ENCODE measurements around the gene RANBP3.

RANBP3 gene

GRCh38 chr19:5936292-5936592, 41.7 kb downstream of the RANBP3 start:
- no peaks in the 10 kb centered on the region for H3K79me2 ChIP-seq (ENCODE audit: insufficient read depth, low read length)
- H3K4me1 ChIP-seq (ENCODE audit: insufficient read depth, low read length, severe bottlenecking): no peaks in the 10 kb centered on the region
- H4K20me1 ChIP-seq (ENCODE audit: insufficient read depth, low read length): no peaks in the 10 kb centered on the region
- no peak overlapping the region for H2AFZ ChIP-seq (ENCODE audit: low read length)
- TF ChIP-seq CTCF (IDR thresholded peaks at IDR 0.05; ENCODE audit: low read length) (no peak), EZH2 (IDR thresholded peaks at IDR 0.05; ENCODE audit: borderline replicate concordance, low read length) (no peak)
- H3K9ac ChIP-seq (ENCODE audit: low read length): no peak overlapping the region
- H3K4me2 ChIP-seq (ENCODE audit: low read length): no peak overlapping the region
- no peaks in the 10 kb centered on the region for H3K27me3 ChIP-seq (ENCODE audit: insufficient read depth, low read length)
- H3K9me2 ChIP-seq (ENCODE audit: low read depth, low read length): no peaks in the 10 kb centered on the region
- no peak overlapping the region for H3K4me3 ChIP-seq (ENCODE audit: low read depth, low read length, poor library complexity, severe bottlenecking)
- H3K27ac ChIP-seq (ENCODE audit: low read depth, low read length, poor library complexity, severe bottlenecking): no peak overlapping the region
- peaks cover 77% of the 10 kb centered on the region for H3K36me3 ChIP-seq (ENCODE audit: insufficient read depth, low read length)
- H3K9me3 ChIP-seq (ENCODE audit: low read length): no peaks in the 10 kb centered on the region
- H3F3A ChIP-seq (ENCODE audit: insufficient read depth, low read length): no peaks in the 10 kb centered on the region

- Histone ChIP-seq H3K9ac (ENCODE audit: low read length) (no peak overlapping the region), H3K9me3 (ENCODE audit: low read length) (no peaks in the 10 kb centered on the region), H3K4me3 (ENCODE audit: low read depth, low read length, poor library complexity, severe bottlenecking) (no peak overlapping the region), H2AFZ (ENCODE audit: low read length) (no peak overlapping the region), H3K79me2 (ENCODE audit: insufficient read depth, low read length) (no peaks in the 10 kb centered on the region), H3K36me3 (ENCODE audit: insufficient read depth, low read length) (peaks cover 77% of the 10 kb centered on the region), H3K4me2 (ENCODE audit: low read length) (no peak overlapping the region), H3K4me1 (ENCODE audit: insufficient read depth, low read length, severe bottlenecking) (no peaks in the 10 kb centered on the region), H3K27ac (ENCODE audit: low read depth, low read length, poor library complexity, severe bottlenecking) (no peak overlapping the region), H3K27me3 (ENCODE audit: insufficient read depth, low read length) (no peaks in the 10 kb centered on the region), H4K20me1 (ENCODE audit: insufficient read depth, low read length) (no peaks in the 10 kb centered on the region), H3F3A (ENCODE audit: insufficient read depth, low read length) (no peaks in the 10 kb centered on the region), H3K9me2 (ENCODE audit: low read depth, low read length) (no peaks in the 10 kb centered on the region)
- no peak for TF ChIP-seq EZH2 (IDR thresholded peaks at IDR 0.05; ENCODE audit: borderline replicate concordance, low read length)
- no peak for TF ChIP-seq CTCF (IDR thresholded peaks at IDR 0.05; ENCODE audit: low read length)
These were observed 42.3 kb downstream of the RANBP3 start for GRCh38 chr19:5935473-5936291.

GRCh38 chr19:5934774-5935472, 43.0 kb downstream of the RANBP3 start:
- Histone ChIP-seq H4K20me1 (ENCODE audit: insufficient read depth, low read length) (no peaks in the 10 kb centered on the region), H3K4me1 (ENCODE audit: insufficient read depth, low read length, severe bottlenecking) (no peaks in the 10 kb centered on the region), H3K9me2 (ENCODE audit: low read depth, low read length) (no peaks in the 10 kb centered on the region), H3K4me2 (ENCODE audit: low read length) (no peak overlapping the region), H3K9me3 (ENCODE audit: low read length) (no peaks in the 10 kb centered on the region), H3K9ac (ENCODE audit: low read length) (no peak overlapping the region), H3K27me3 (ENCODE audit: insufficient read depth, low read length) (no peaks in the 10 kb centered on the region), H3K36me3 (ENCODE audit: insufficient read depth, low read length) (peaks cover 77% of the 10 kb centered on the region), H3K79me2 (ENCODE audit: insufficient read depth, low read length) (no peaks in the 10 kb centered on the region), H3F3A (ENCODE audit: insufficient read depth, low read length) (no peaks in the 10 kb centered on the region), H3K27ac (ENCODE audit: low read depth, low read length, poor library complexity, severe bottlenecking) (no peak overlapping the region), H2AFZ (ENCODE audit: low read length) (no peak overlapping the region), H3K4me3 (ENCODE audit: low read depth, low read length, poor library complexity, severe bottlenecking) (no peak overlapping the region)
- TF ChIP-seq CTCF (IDR thresholded peaks at IDR 0.05; ENCODE audit: low read length) (no peak), EZH2 (IDR thresholded peaks at IDR 0.05; ENCODE audit: borderline replicate concordance, low read length) (no peak)
